ENCODE measurements around the gene PLCL2. TPM values are rescaled to one million over a fixed set of nuclear protein-coding genes. Genes with fewer than 3 reads are reported as not detected.
"Not testable (repeated sequence)": the region's sequence is repeated elsewhere in the genome, so short reads cannot be mapped to it uniquely, and the experiment has no call there.

The PLCL2 gene
- total RNA-seq, 2 donors from 2014 or later, result 13.7 to 25.7 TPM

DNA sequence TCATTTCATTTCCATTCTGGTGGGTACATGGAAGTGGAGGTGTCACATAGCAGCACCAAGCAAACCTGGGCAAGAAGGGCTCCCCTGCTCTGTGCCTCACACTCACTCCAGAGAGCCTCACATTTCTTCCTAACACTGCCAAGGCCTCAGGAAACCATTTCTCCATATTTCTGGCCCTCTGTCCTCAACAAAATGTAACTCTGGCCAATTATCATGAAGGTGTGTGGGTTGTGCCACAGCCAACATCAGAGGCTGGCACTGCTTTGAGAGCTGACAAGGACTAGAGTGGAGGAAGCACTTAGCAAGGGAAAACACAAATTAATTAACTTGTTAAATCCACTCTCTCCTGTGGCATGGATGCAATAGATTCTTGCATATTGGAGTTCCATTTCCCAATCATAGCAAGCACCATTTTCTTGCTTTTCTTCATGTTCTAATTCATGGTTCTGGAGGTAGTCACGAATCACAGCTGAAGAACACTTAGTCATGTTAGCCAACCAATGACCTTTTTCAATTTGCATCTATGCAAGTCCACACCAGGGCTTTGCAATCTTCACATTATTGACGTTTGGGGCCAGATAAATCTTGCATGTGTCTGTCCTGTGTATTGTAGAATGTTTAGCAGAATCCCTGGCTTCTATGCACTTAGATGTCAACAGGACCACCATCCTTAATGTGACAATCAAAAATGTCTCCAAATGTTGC is 241.1 kb downstream of the PLCL2 start:
- H3K4me1 ChIP-seq, result no peaks in the 10 kb centered on the region
- H3K4me3 ChIP-seq, result no peak overlapping the region
- DNase-seq (no peak), ATAC-seq (no peak)
- no peaks in the 10 kb centered on the region for H3K27me3 ChIP-seq
- TF ChIP-seq, protein P1, sequence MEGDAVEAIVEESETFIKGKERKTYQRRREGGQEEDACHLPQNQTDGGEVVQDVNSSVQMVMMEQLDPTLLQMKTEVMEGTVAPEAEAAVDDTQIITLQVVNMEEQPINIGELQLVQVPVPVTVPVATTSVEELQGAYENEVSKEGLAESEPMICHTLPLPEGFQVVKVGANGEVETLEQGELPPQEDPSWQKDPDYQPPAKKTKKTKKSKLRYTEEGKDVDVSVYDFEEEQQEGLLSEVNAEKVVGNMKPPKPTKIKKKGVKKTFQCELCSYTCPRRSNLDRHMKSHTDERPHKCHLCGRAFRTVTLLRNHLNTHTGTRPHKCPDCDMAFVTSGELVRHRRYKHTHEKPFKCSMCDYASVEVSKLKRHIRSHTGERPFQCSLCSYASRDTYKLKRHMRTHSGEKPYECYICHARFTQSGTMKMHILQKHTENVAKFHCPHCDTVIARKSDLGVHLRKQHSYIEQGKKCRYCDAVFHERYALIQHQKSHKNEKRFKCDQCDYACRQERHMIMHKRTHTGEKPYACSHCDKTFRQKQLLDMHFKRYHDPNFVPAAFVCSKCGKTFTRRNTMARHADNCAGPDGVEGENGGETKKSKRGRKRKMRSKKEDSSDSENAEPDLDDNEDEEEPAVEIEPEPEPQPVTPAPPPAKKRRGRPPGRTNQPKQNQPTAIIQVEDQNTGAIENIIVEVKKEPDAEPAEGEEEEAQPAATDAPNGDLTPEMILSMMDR (IDR thresholded peaks at IDR 0.05), result no peak
- TF ChIP-seq POLR2A (IDR thresholded peaks at IDR 0.05), result no peak
- intact Hi-C loops (cut with DNase I), result no loop called here
- WGBS, 2 donors, result 49 to 59% methylated on average over 2 of the region's 2 CpGs
- H3K36me3 ChIP-seq (replicated peaks in 1 of 2; ENCODE audit: insufficient read depth in 1 of 2, low read depth in 2 of 2), result no peaks in the 10 kb centered on the region
- H3K27ac ChIP-seq, result no peak overlapping the region
- H3K9me3 ChIP-seq, result no peaks in the 10 kb centered on the region

DNA sequence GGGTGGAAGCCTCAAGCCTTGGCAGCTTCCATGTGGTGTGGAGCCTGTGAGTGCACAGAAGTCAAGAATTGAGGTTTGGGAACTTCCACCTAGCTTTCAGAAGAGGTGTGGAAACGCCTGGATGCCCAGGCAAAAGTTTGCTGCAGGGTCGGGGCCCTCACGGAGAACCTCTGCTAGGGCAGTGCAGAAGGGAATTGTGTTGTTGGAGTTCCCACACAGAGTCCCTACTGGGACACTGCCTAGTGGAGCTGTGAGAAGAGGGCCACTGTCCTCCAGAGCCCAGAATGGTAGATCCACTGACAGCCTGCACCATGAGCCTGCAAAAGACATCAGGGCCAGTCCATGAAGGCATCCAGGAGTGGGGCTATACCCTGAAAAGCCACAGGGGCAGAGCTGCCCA is 243.9 kb downstream of the PLCL2 start:
- 79 to 85% methylated on average over 3 of the region's 3 CpGs for WGBS, 2 donors
- H3K9me3 ChIP-seq; H3K4me3 ChIP-seq; intact Hi-C loops (cut with DNase I); DNase-seq; H3K4me1 ChIP-seq; ATAC-seq; H3K27me3 ChIP-seq; H3K27ac ChIP-seq; H3K36me3 ChIP-seq (replicated peaks in 1 of 2; ENCODE audit: insufficient read depth in 1 of 2, low read depth in 2 of 2): not testable (repeated sequence)

DNA sequence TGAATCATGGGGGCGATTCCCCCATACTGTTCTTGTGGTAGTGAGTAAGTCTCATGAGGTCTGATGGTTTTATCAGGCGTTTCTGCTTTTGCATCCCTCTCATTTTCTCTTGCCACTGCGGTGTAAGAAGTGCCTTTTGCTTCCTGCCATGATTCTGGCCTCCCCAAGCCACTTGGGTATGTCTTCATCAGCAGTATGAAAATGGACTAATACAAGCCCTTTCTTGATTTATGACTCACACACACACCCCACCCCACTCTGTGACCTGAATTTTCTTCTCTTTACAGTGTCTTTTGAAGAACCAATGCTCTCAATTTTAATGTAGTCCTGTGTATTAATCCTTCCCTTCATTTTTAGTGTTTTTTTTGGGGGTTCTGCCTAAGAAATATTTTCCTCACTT is 244.8 kb downstream of the PLCL2 start:
- ATAC-seq, result no peak
- TF ChIP-seq, protein P1 (IDR thresholded peaks at IDR 0.05), result no peak
- no peak for TF ChIP-seq POLR2A (IDR thresholded peaks at IDR 0.05)

DNA sequence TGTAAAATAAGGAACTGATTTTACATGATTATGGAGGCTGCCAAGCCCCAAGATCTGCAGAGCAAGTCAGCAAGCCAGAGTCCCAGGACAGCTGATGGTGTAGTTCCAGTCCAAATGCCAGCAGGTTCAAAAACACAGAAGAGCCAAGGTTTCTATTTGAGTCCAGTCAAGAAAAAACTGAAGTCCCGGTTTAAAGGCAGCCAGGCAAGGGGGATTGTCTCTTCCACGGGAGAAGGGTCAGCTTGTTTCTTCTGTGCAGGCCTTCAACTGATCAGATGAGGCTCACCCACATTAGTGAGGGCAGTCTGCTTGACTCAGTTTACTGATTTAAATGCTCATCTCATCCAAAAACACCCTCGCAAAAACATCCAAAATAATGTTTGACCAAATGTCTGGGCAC is 246.2 kb downstream of the PLCL2 start:
- no peaks in the 10 kb centered on the region for H3K4me1 ChIP-seq
- TF ChIP-seq, protein P1 (IDR thresholded peaks at IDR 0.05), result no peak
- TF ChIP-seq POLR2A (IDR thresholded peaks at IDR 0.05), result no peak
- H3K4me3 ChIP-seq, result no peak overlapping the region
- H3K9me3 ChIP-seq, result no peaks in the 10 kb centered on the region
- H3K27ac ChIP-seq, result no peak overlapping the region
- DNase-seq, result no peak
- intact Hi-C loops (cut with DNase I), result no loop called here
- no peak for ATAC-seq
- no peaks in the 10 kb centered on the region for H3K27me3 ChIP-seq
- H3K36me3 ChIP-seq (replicated peaks in 1 of 2; ENCODE audit: insufficient read depth in 1 of 2, low read depth in 2 of 2), result no peaks in the 10 kb centered on the region
- WGBS, 2 donors, result 73 to 100% methylated on average over 2 to 3 of the region's 3 CpGs

More for the DNA sequence above, 244.8 kb downstream of the PLCL2 start:
- Histone ChIP-seq H3K4me3 (no peak overlapping the region), H3K27ac (no peak overlapping the region), H3K36me3 (replicated peaks in 1 of 2; ENCODE audit: insufficient read depth in 1 of 2, low read depth in 2 of 2) (no peaks in the 10 kb centered on the region), H3K9me3 (no peaks in the 10 kb centered on the region), H3K4me1 (no peaks in the 10 kb centered on the region), H3K27me3 (no peaks in the 10 kb centered on the region)
- intact Hi-C loops (cut with DNase I), result no loop called here
- no peak for DNase-seq
- 51 to 69% methylated on average over 3 of the region's 3 CpGs for WGBS, 2 donors

DNA sequence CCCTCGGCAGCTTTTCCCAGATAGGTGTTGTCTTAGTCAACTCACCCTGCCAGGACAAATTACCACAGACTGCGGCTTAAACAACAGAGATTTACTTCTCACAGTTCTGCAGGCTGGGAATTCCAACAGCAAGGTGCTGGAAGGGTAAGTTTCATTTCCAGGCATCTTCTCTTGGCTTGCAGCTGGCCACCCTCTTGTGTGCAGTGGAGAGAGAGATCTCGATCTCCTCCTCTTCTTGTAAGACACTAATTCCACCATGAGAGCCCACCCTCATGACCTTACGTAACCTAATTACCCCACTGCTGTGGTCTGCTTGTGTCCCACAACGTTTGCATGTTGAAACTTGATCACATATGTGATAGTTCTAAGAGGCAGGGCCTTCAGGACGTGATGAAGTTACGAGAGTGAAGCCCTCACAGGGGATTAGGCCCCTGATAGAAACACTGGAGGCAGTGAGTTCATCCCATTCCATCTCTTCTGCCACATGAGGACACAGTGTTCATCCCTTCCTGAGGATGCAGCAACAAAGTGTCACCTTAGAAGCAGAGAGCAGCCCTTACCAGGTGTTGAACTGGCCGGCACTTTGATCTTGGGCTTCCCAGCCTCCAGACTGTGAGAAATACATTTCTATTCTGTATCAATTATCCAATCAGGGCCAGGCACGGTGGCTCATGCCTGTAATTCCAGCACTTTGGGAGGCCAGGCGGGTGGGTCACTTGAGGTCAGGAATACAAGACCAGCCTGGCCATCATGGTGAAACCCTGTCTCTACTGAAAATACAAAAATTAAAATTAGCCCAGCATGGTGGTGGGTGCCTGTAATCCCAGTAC is 247.7 kb downstream of the PLCL2 start:
- intact Hi-C loops (cut with DNase I), result no loop called here
- TF ChIP-seq POLR2A (IDR thresholded peaks at IDR 0.05), result no peak
- TF ChIP-seq, protein P1 (IDR thresholded peaks at IDR 0.05), result no peak

More for the DNA sequence above, 247.7 kb downstream of the PLCL2 start:
- Histone ChIP-seq H3K4me1 (no peaks in the 10 kb centered on the region), H3K4me3 (no peak overlapping the region), H3K36me3 (replicated peaks in 1 of 2; ENCODE audit: insufficient read depth in 1 of 2, low read depth in 2 of 2) (no peaks in the 10 kb centered on the region), H3K27ac (no peak overlapping the region), H3K27me3 (no peaks in the 10 kb centered on the region), H3K9me3 (no peaks in the 10 kb centered on the region)
- ATAC-seq (no peak), DNase-seq (no peak)
- 81 to 85% methylated on average over 10 of the region's 10 CpGs for WGBS, 2 donors

Measured in body of pancreas (tissue), 4 donors.